HCT116 (cell line): Measurements from ENCODE around the gene USP32. TPM values are rescaled to one million over a fixed set of nuclear protein-coding genes. Genes with fewer than 3 reads are reported as not detected.
"Not testable (repeated sequence)": the region's sequence is repeated elsewhere in the genome, so short reads cannot be mapped to it uniquely, and the experiment has no call there.

ENCODE experiments used
- ATAC-seq: fragments of 200-7000 bp; cut with Tn5 transposase; 2 replicates; pipeline ENCODE4 v1.9.1; 2020; ENCODE audit warnings: mild to moderate bottlenecking, moderate library complexity
- BruUV-seq: library from RNA; stranded (reverse); fragments of 400-500 nt; replicated peaks from 2 replicates; lab custom pipeline; 2021; lab: Mats Ljungman, UMichigan
- CTCF ChIA-PET: fragments of 300-600 bp; sonication (Branson Sonifier 250); formaldehyde crosslinking; loops from one replicate; lab custom pipeline; 2021; ENCODE audit warnings: antibody characterized with exemption; lab: Charles Lee
- POLR2A ChIA-PET: fragments of 300-600, 350-600 bp; sonication (Branson Sonifier 250); formaldehyde crosslinking; loops from one replicate; lab custom pipeline; 2021; ENCODE audit warnings: antibody characterized with exemption; lab: Charles Lee
- RAD21 ChIA-PET, 2 experiments: fragments of 300-600 bp; sonication (Branson Sonifier 250); formaldehyde crosslinking; loops; one replicate each; lab custom pipeline; 2023; ENCODE audit warnings: low total read pairs in 2 of 2; ENCODE audit not compliant: uncharacterized antibody in 2 of 2, unreplicated experiment in 2 of 2, low non-redundant PET in 1 of 2; lab: Charles Lee
- DNase-seq: peaks from one replicate; pipeline ENCODE4 v3.0.0-alpha.2; 2010; ENCODE audit warnings: low read depth, low spot score
- H2AFZ ChIP-seq: fragments of 200-600 bp; shearing (Covaris generic), sonication (generic); 2 replicates; pipeline ENCODE4 v1.6.1; 2017; ENCODE audit warnings: low read depth, mixed run types, mixed read lengths, antibody characterized with exemption, low read length; ENCODE audit not compliant: poor library complexity, severe bottlenecking
- H3K27ac ChIP-seq: 2 replicates; pipeline ENCODE4 v1.5.1; 2012; ENCODE audit warnings: low read depth, low read length
- H3K27me3 ChIP-seq: fragments of 200-600 bp; sonication (generic); 2 replicates; pipeline ENCODE4 v1.6.1; 2016; ENCODE audit warnings: mixed run types, low read length, mixed read lengths; ENCODE audit not compliant: insufficient read depth
- H3K36me3 ChIP-seq, 2 experiments: fragments of 200-500 bp in 1 of 2; fragments of 200-600 bp in 1 of 2; sonication (Bioruptor generic) in 1 of 2; sonication (generic) in 1 of 2; 2 replicates each; pipeline versions ENCODE4 v1.5.1 to v1.6.1; 2014 to 2016; ENCODE audit warnings: low read length in 2 of 2, inconsistent platforms in 1 of 2, mixed read lengths in 1 of 2, mixed run types in 1 of 2; ENCODE audit not compliant: insufficient read depth in 2 of 2, control insufficient read depth in 1 of 2
- H3K4me1 ChIP-seq, 2 experiments: fragments of 200-600 bp in 1 of 2; sonication (generic) in 1 of 2; 2 replicates each; pipeline versions ENCODE4 v1.5.1 to v1.6.1; 2012 to 2017; ENCODE audit warnings: low read length in 2 of 2, inconsistent platforms in 1 of 2, mild to moderate bottlenecking in 1 of 2, mixed read lengths in 1 of 2, mixed run types in 1 of 2, moderate library complexity in 1 of 2; ENCODE audit not compliant: insufficient read depth in 2 of 2, control insufficient read depth in 1 of 2
- H3K4me2 ChIP-seq: fragments of 200-600 bp; sonication (generic); 2 replicates; pipeline ENCODE4 v1.6.1; 2017; ENCODE audit warnings: mixed run types, low read length, mixed read lengths
- H3K4me3 ChIP-seq, 2 experiments: fragments of 200-600 bp in 1 of 2; sonication (generic) in 1 of 2; replicated peaks in 1 of 2; 2 replicates each; pipeline ENCODE4 v1.5.1; 2011 to 2016; ENCODE audit warnings: low read length in 2 of 2, control low read depth in 1 of 2, low read depth in 1 of 2, mild to moderate bottlenecking in 1 of 2, mixed read lengths in 1 of 2, mixed run types in 1 of 2
- H3K79me2 ChIP-seq: fragments of 200-600 bp; sonication (generic); 2 replicates; pipeline ENCODE4 v1.6.1; 2017; ENCODE audit warnings: mild to moderate bottlenecking, mixed run types, low read length, moderate library complexity, mixed read lengths; ENCODE audit not compliant: insufficient read depth
- H3K9ac ChIP-seq: fragments of 200-600 bp; sonication (generic); 2 replicates; pipeline ENCODE4 v1.6.1; 2016; ENCODE audit warnings: low read length, mixed read lengths
- H3K9me2 ChIP-seq: fragments of 200-600 bp; sonication (generic), shearing (Covaris generic); 2 replicates; pipeline ENCODE4 v1.6.1; 2017; ENCODE audit warnings: mixed run types, mild to moderate bottlenecking, moderate library complexity; ENCODE audit not compliant: insufficient read depth
- H3K9me3 ChIP-seq, 2 experiments: fragments of 200-500 bp in 1 of 2; fragments of 200-600 bp in 1 of 2; sonication (Bioruptor generic) in 1 of 2; sonication (generic) in 1 of 2; 2 replicates each; pipeline ENCODE4 v1.6.1; 2014 to 2017; ENCODE audit warnings: low read length in 2 of 2, mixed read lengths in 2 of 2, inconsistent platforms in 1 of 2, low read depth in 1 of 2, mild to moderate bottlenecking in 1 of 2, mixed run types in 1 of 2, moderate library complexity in 1 of 2; ENCODE audit not compliant: control insufficient read depth in 1 of 2, insufficient read depth in 1 of 2
- H4K20me1 ChIP-seq: fragments of 200-600 bp; sonication (generic), shearing (Covaris generic); 2 replicates; pipeline ENCODE4 v1.6.1; 2017; ENCODE audit warnings: mixed run types, mild to moderate bottlenecking, moderate library complexity; ENCODE audit not compliant: insufficient read depth
- ATF3 ChIP-seq: IDR thresholded peaks from 2 replicates; pipeline ENCODE4 v1.6.1; 2012
- CBX3 ChIP-seq: IDR thresholded peaks from 2 replicates; pipeline ENCODE4 v1.6.1; 2012; ENCODE audit warnings: low read depth
- ELF1 ChIP-seq: IDR thresholded peaks from 2 replicates; pipeline ENCODE4 v1.6.1; 2012; ENCODE audit warnings: low read depth, borderline replicate concordance
- JUND ChIP-seq: IDR thresholded peaks from 2 replicates; pipeline ENCODE4 v1.6.1; 2012
- SIN3A ChIP-seq: IDR thresholded peaks from 2 replicates; pipeline ENCODE4 v1.6.1; 2012; ENCODE audit warnings: low read depth
- SP1 ChIP-seq: IDR thresholded peaks from 2 replicates; pipeline ENCODE4 v1.6.1; 2012; ENCODE audit warnings: low read depth
- TCF7L2 ChIP-seq: IDR thresholded peaks from 2 replicates; pipeline ENCODE4 v1.7.0; 2011; ENCODE audit warnings: borderline replicate concordance, inconsistent platforms; ENCODE audit not compliant: insufficient read depth, insufficient read length; ENCODE audit errors: extremely low read depth
- ZFX ChIP-seq: fragments of 450-650 bp; IDR thresholded peaks from 2 replicates; pipeline ENCODE4 v1.6.1; 2017
- ZNF274 ChIP-seq: fragments of 200-500 bp; sonication (Bioruptor generic); IDR thresholded peaks from 2 replicates; pipeline ENCODE4 v1.6.1; 2014; ENCODE audit warnings: mild to moderate bottlenecking, low read depth, low read length, inconsistent platforms
- intact Hi-C: fragments of 100-400 bp; cut with micrococcal nuclease; formaldehyde crosslinking; loops from 2 replicates; pipeline ENCODE4 v1.10.0; 2022
- total RNA-seq: library from RNA; stranded (reverse); gene quantifications from one replicate; pipeline ENCODE4 v1.2.1, GENCODE V29; 2021; ENCODE audit not compliant: unreplicated experiment

USP32 gene
- total RNA-seq, 1 experiment from 2014 or later, result 67.0 TPM

- intact Hi-C loops, H3K79me2 ChIP-seq, H3K4me2 ChIP-seq, H3K9me2 ChIP-seq, H3K9ac ChIP-seq, POLR2A ChIA-PET, H3K4me3 ChIP-seq, H3K4me1 ChIP-seq, DNase-seq, H2AFZ ChIP-seq, BruUV-seq, ATAC-seq, H3K9me3 ChIP-seq, H3K27me3 ChIP-seq, CTCF ChIA-PET, H3K27ac ChIP-seq, H4K20me1 ChIP-seq, RAD21 ChIA-PET: not testable (repeated sequence)
- peaks cover 8 to 24% of the 10 kb centered on the region in 2 experiments; a peak in 2 of 4 replicates for H3K36me3 ChIP-seq
Observed at GRCh38 chr17:60194141-60194540, 197.8 kb downstream of the USP32 start.

DNA sequence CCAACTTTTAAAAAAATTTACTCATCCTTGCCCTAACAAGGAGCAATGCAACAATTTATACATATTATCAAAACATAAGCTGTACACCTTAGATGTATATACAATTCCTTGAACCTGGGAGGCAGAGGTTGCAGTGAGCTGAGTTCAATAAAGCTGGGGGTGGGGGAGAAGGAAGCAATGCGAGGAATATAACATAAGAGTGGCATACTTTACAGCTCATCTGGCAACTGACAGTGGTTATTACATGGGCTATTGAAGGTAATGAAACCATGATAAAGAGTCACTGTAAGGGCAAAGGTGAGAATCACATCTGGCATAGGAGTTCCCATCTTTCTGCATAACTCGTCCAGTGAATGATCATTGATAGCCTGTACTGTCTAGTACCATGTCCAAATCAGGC, 198.5 kb downstream of the USP32 start:
- no peaks in the 10 kb centered on the region for H3K27me3 ChIP-seq
- H3K9ac ChIP-seq, result no peak overlapping the region
- H4K20me1 ChIP-seq, result no peaks in the 10 kb centered on the region
- no peak overlapping the region for H2AFZ ChIP-seq
- intact Hi-C loops, result no loop called here
- no peak for DNase-seq
- H3K79me2 ChIP-seq, result no peaks in the 10 kb centered on the region
- H3K9me3 ChIP-seq, result no peaks in the 10 kb centered on the region
- TF ChIP-seq TCF7L2 (no peak), JUND (no peak), ELF1 (no peak), ZNF274 (no peak), SIN3A (no peak), CBX3 (no peak), SP1 (no peak), ZFX (no peak), ATF3 (no peak)
- TF ChIP-seq, all 23 proteins: peak for 0
- Histone ChIP-seq H3K27ac (no peak overlapping the region), H3K4me2 (no peak overlapping the region), H3K36me3 (peaks cover 8 to 24% of the 10 kb centered on the region in 2 experiments; a peak in 2 of 4 replicates), H3K4me1 (no peaks in the 10 kb centered on the region), H3K4me3 (no peak overlapping the region), H3K9me2 (no peaks in the 10 kb centered on the region)
- BruUV-seq, result no TSS peak
- ATAC-seq, result no peak
- ChIA-PET CTCF (no interaction called here), POLR2A (no interaction called here), RAD21 (no interaction called here)

DNA sequence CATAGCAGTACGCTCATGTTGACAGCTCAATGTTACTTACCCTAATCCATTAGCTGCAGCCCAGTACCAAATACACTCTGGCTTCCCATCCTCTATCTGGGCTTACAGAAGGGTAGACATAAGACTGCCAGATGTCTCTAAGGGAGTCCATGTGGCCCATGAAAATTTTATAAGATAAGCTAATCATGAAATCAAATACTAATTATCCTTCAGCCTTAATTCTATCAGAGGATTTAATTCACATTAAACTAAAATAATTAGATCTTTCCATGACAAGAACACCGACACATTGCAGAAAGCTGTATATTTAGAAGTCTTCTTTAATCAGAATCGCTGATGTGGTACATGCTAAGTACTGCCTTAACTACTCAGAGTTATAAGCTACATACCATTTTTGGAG, 198.9 kb downstream of the USP32 start:
- DNase-seq, H3K4me2 ChIP-seq, ATAC-seq, H4K20me1 ChIP-seq, H3K79me2 ChIP-seq, H3K27me3 ChIP-seq, H3K9ac ChIP-seq, POLR2A ChIA-PET, H3K9me3 ChIP-seq, H3K4me1 ChIP-seq, H3K4me3 ChIP-seq, intact Hi-C loops, H3K27ac ChIP-seq, BruUV-seq, RAD21 ChIA-PET, H3K9me2 ChIP-seq, H2AFZ ChIP-seq, CTCF ChIA-PET: not testable (repeated sequence)
- H3K36me3 ChIP-seq, result peaks cover 7 to 20% of the 10 kb centered on the region in 2 experiments; a peak in 2 of 4 replicates

GRCh38 chr17:60190032-60190431, 201.9 kb downstream of the USP32 start:
- H3K36me3 ChIP-seq, result peaks cover 4 to 19% of the 10 kb centered on the region in 2 experiments; a peak in 2 of 4 replicates

More at GRCh38 chr17:60190032-60190431, 201.9 kb downstream of the USP32 start:
- RAD21 ChIA-PET, H3K27ac ChIP-seq, H3K4me2 ChIP-seq, H3K4me1 ChIP-seq, CTCF ChIA-PET, H4K20me1 ChIP-seq, H3K9ac ChIP-seq, H3K9me3 ChIP-seq, POLR2A ChIA-PET, H3K27me3 ChIP-seq, H2AFZ ChIP-seq, H3K4me3 ChIP-seq, BruUV-seq, H3K79me2 ChIP-seq, DNase-seq, intact Hi-C loops, H3K9me2 ChIP-seq, ATAC-seq: not testable (repeated sequence)
